Astrocyte (in vitro differentiated cells and primary cell): ENCODE measurements around the gene GPBAR1. TPM values are rescaled to one million over a fixed set of nuclear protein-coding genes. Genes with fewer than 3 reads are reported as not detected.
"Not testable (repeated sequence)": the region's sequence is repeated elsewhere in the genome, so short reads cannot be mapped to it uniquely, and the experiment has no call there.

ENCODE experiments used
- DNase-seq: peaks from one replicate; pipeline ENCODE4 v3.0.0-alpha.2; 2010; ENCODE audit warnings: low read depth
- FAIRE-seq: peaks from 2 replicates; lab custom pipeline; 2011; peaks lifted over from hg19 to GRCh38; lab: Jason Lieb, UNC
- H2AFZ ChIP-seq: 2 replicates; pipeline ENCODE4 v1.6.0; 2012; ENCODE audit warnings: low read depth, low read length, inconsistent platforms
- H3K27ac ChIP-seq: 2 replicates; pipeline ENCODE4 v1.5.1; 2011; ENCODE audit warnings: low read depth, low read length, inconsistent platforms
- H3K27me3 ChIP-seq: 2 replicates; pipeline ENCODE4 v1.6.0; 2011; ENCODE audit warnings: low read length, inconsistent platforms; ENCODE audit not compliant: insufficient read depth
- H3K36me3 ChIP-seq: 2 replicates; pipeline ENCODE4 v1.5.1; 2011; ENCODE audit warnings: low read length, inconsistent platforms; ENCODE audit not compliant: insufficient read depth
- H3K4me1 ChIP-seq: 2 replicates; pipeline ENCODE4 v1.5.1; 2011; ENCODE audit warnings: low read length, inconsistent platforms; ENCODE audit not compliant: insufficient read depth
- H3K4me2 ChIP-seq: 2 replicates; pipeline ENCODE4 v1.6.0; 2012; ENCODE audit warnings: low read length, inconsistent platforms
- H3K4me3 ChIP-seq: 2 replicates; pipeline ENCODE4 v1.5.1; 2011; ENCODE audit warnings: low read depth, mild to moderate bottlenecking, low read length, inconsistent platforms; ENCODE audit not compliant: insufficient read depth
- H3K79me2 ChIP-seq: 2 replicates; pipeline ENCODE4 v1.6.0; 2012; ENCODE audit warnings: mild to moderate bottlenecking, low read length, inconsistent platforms; ENCODE audit not compliant: insufficient read depth
- H3K9ac ChIP-seq: 2 replicates; pipeline ENCODE4 v1.6.0; 2012; ENCODE audit warnings: mild to moderate bottlenecking, low read length, inconsistent platforms
- H3K9me3 ChIP-seq: 2 replicates; pipeline ENCODE4 v1.5.1; 2012; ENCODE audit warnings: low read depth, mild to moderate bottlenecking, low read length, inconsistent platforms; ENCODE audit not compliant: insufficient read depth
- H4K20me1 ChIP-seq: 2 replicates; pipeline ENCODE4 v1.6.0; 2012; ENCODE audit warnings: low read length, inconsistent platforms; ENCODE audit not compliant: insufficient read depth
- H3K27ac Mint-ChIP-seq: one replicate; pipeline ENCODE4 v1.8.0; 2021; ENCODE audit warnings: mild to moderate bottlenecking, mixed read lengths; ENCODE audit not compliant: unreplicated experiment
- H3K27me3 Mint-ChIP-seq: one replicate; pipeline ENCODE4 v1.8.0; 2021; ENCODE audit warnings: low read depth, mixed read lengths; ENCODE audit not compliant: unreplicated experiment
- H3K36me3 Mint-ChIP-seq: one replicate; pipeline ENCODE4 v1.8.0; 2021; ENCODE audit warnings: low read depth, mixed read lengths; ENCODE audit not compliant: unreplicated experiment
- H3K4me1 Mint-ChIP-seq: one replicate; pipeline ENCODE4 v1.8.0; 2021; ENCODE audit warnings: low read depth, mixed read lengths; ENCODE audit not compliant: unreplicated experiment
- H3K4me3 Mint-ChIP-seq: one replicate; pipeline ENCODE4 v1.8.0; 2021; ENCODE audit warnings: mild to moderate bottlenecking, moderate library complexity, mixed read lengths; ENCODE audit not compliant: unreplicated experiment
- H3K9me3 Mint-ChIP-seq: one replicate; pipeline ENCODE4 v1.8.0; 2021; ENCODE audit warnings: mild to moderate bottlenecking, mixed read lengths; ENCODE audit not compliant: unreplicated experiment
- CTCF ChIP-seq: IDR thresholded peaks from 2 replicates; pipeline ENCODE4 v1.5.1; 2011; ENCODE audit warnings: low read depth, mild to moderate bottlenecking, inconsistent platforms, low read length, moderate library complexity; ENCODE audit not compliant: insufficient read depth
- EZH2 ChIP-seq: IDR thresholded peaks from 2 replicates; pipeline ENCODE4 v1.6.1; 2012; ENCODE audit warnings: mild to moderate bottlenecking, low read length, inconsistent platforms; ENCODE audit not compliant: insufficient read depth
- total RNA-seq: library from RNA; stranded (reverse); gene quantifications from 2 replicates; pipeline ENCODE4 v1.2.1, GENCODE V29; 2021

The GPBAR1 gene
- total RNA-seq, 1 donor from 2014 or later = 0.70 TPM

GRCh38 chr2:218307415-218308090 lies 46.7 kb downstream of the GPBAR1 start:
- Histone ChIP-seq H3K4me2 (no peak overlapping the region), H3K9ac (no peak overlapping the region), H3K9me3 (no peaks in the 10 kb centered on the region), H3K36me3 (no peaks in the 10 kb centered on the region), H3K4me1 (no peaks in the 10 kb centered on the region), H3K27me3 (no peaks in the 10 kb centered on the region), H2AFZ (no peak overlapping the region), H3K4me3 (no peak overlapping the region), H4K20me1 (no peaks in the 10 kb centered on the region), H3K27ac (no peak overlapping the region), H3K79me2 (no peaks in the 10 kb centered on the region)
- peaks cover 3% of the 10 kb centered on the region for H3K4me1 Mint-ChIP-seq
- H3K4me3 Mint-ChIP-seq = peak overlapping the region; percentile 66
- H3K36me3 Mint-ChIP-seq = no peaks in the 10 kb centered on the region
- no peak for FAIRE-seq
- no peak for DNase-seq
- H3K9me3 Mint-ChIP-seq = peaks cover 5% of the 10 kb centered on the region
- no peak for TF ChIP-seq EZH2
- TF ChIP-seq CTCF = no peak
- H3K27ac Mint-ChIP-seq = no peak overlapping the region
- H3K27me3 Mint-ChIP-seq = peaks cover 11% of the 10 kb centered on the region

GRCh38 chr2:218310853-218311540 lies 50.2 kb downstream of the GPBAR1 start:
- no peaks in the 10 kb centered on the region for H3K27me3 ChIP-seq
- Mint-ChIP-seq H3K27ac (no peak overlapping the region), H3K36me3 (no peaks in the 10 kb centered on the region), H3K4me1 (peaks cover 3% of the 10 kb centered on the region), H3K27me3 (peaks cover 7% of the 10 kb centered on the region), H3K4me3 (no peak overlapping the region), H3K9me3 (peaks cover 2% of the 10 kb centered on the region)
- no peak overlapping the region for H2AFZ ChIP-seq
- H3K27ac ChIP-seq = no peak overlapping the region
- DNase-seq (no peak), FAIRE-seq (no peak)
- no peak overlapping the region for H3K9ac ChIP-seq
- H3K4me1 ChIP-seq = no peaks in the 10 kb centered on the region
- H3K4me2 ChIP-seq = no peak overlapping the region
- no peak overlapping the region for H3K4me3 ChIP-seq
- no peaks in the 10 kb centered on the region for H3K9me3 ChIP-seq
- H4K20me1 ChIP-seq = no peaks in the 10 kb centered on the region
- TF ChIP-seq CTCF (no peak), EZH2 (no peak)
- H3K79me2 ChIP-seq = no peaks in the 10 kb centered on the region
- no peaks in the 10 kb centered on the region for H3K36me3 ChIP-seq

GRCh38 chr2:218311541-218312266 lies 50.9 kb downstream of the GPBAR1 start:
- H3K79me2 ChIP-seq, H3K36me3 Mint-ChIP-seq, H3K36me3 ChIP-seq, H3K9me3 ChIP-seq, H3K4me2 ChIP-seq, H2AFZ ChIP-seq, H3K9ac ChIP-seq, FAIRE-seq, H3K4me1 Mint-ChIP-seq, H3K9me3 Mint-ChIP-seq, DNase-seq, H3K27me3 ChIP-seq, H3K27me3 Mint-ChIP-seq, H3K4me1 ChIP-seq, H3K27ac Mint-ChIP-seq, H3K27ac ChIP-seq, H3K4me3 ChIP-seq, H3K4me3 Mint-ChIP-seq, H4K20me1 ChIP-seq: not testable (repeated sequence)
